GM19395 (cell line): ENCODE data around the gene KCNH6.
A peak's percentile ranks its signal among the peaks of the same experiment; 100 is the strongest.

Source experiments
- ATAC-seq: cut with Tn5 transposase; IDR thresholded peaks from one replicate; pipeline ENCODE4 v1.9.1; 2021; ENCODE audit warnings: mild to moderate bottlenecking, moderate library complexity; ENCODE audit not compliant: unreplicated experiment

KCNH6 gene

GRCh38 chr17:63547083-63547523 lies 23.9 kb downstream of the KCNH6 start:
- ATAC-seq, result no peak

- peak; percentile 34 for ATAC-seq
These were observed 26.3 kb downstream of the KCNH6 start for GRCh38 chr17:63549289-63549945.

- ATAC-seq, result peak; percentile 95
These were observed 27.0 kb downstream of the KCNH6 start, which contains the start of gene DCAF7 for GRCh38 chr17:63549946-63550816. DCAF7 (plus strand) TSS chr17:63550477; CDS start chr17:63550678, 201 bp downstream.

GRCh38 chr17:63550817-63551639 lies 27.9 kb downstream of the KCNH6 start:
- peak; percentile 5 for ATAC-seq

GRCh38 chr17:63552211-63552610 lies 29.1 kb downstream of the KCNH6 start:
- no peak for ATAC-seq

GRCh38 chr17:63555500-63556156 lies 32.5 kb downstream of the KCNH6 start:
- no peak for ATAC-seq

- ATAC-seq, result no peak
These were observed 34.3 kb downstream of the KCNH6 start for GRCh38 chr17:63557416-63557815.

- no peak for ATAC-seq
These were observed 35.3 kb downstream of the KCNH6 start for GRCh38 chr17:63558441-63558840.

- no peak for ATAC-seq
These were observed 38.7 kb downstream of the KCNH6 start for GRCh38 chr17:63561819-63562218.

GRCh38 chr17:63563339-63563738 lies 40.2 kb downstream of the KCNH6 start:
- ATAC-seq, result no peak

- no peak for ATAC-seq
These were observed 41.4 kb downstream of the KCNH6 start for GRCh38 chr17:63564562-63564961.

GRCh38 chr17:63567229-63567628 lies 44.1 kb downstream of the KCNH6 start:
- ATAC-seq, result no peak

GRCh38 chr17:63568563-63568962 lies 45.4 kb downstream of the KCNH6 start:
- ATAC-seq, result no peak

GRCh38 chr17:63571632-63572310 lies 48.6 kb downstream of the KCNH6 start:
- ATAC-seq, result no peak

GRCh38 chr17:63573634-63574033 lies 50.5 kb downstream of the KCNH6 start:
- ATAC-seq, result no peak

GRCh38 chr17:63578027-63578768 lies 55.0 kb downstream of the KCNH6 start:
- no peak for ATAC-seq

- ATAC-seq, result no peak
These were observed 55.6 kb downstream of the KCNH6 start for GRCh38 chr17:63578769-63579111.

GRCh38 chr17:63579633-63580032 lies 56.5 kb downstream of the KCNH6 start:
- ATAC-seq, result no peak

- no peak for ATAC-seq
These were observed 64.6 kb downstream of the KCNH6 start for GRCh38 chr17:63587770-63588169.

- no peak for ATAC-seq
These were observed 65.6 kb downstream of the KCNH6 start for GRCh38 chr17:63588797-63589196.
